Measurements from ENCODE around the gene NALCN. TPM values are rescaled to one million over a fixed set of nuclear protein-coding genes. Genes with fewer than 3 reads are reported as not detected.

The NALCN gene
- total and polyA plus RNA-seq, 2 experiments from 2014 or later = 0.50 to 0.87 TPM

GRCh38 chr13:101301053-101301452 lies 115.3 kb downstream of the NALCN start (continued):
- TF ChIP-seq ZNF462 (CRISPR knock-in tag; IDR thresholded peaks at IDR 0.05) = no peak
- TF ChIP-seq EZH2 (IDR thresholded peaks at IDR 0.05; ENCODE audit: low read depth, unreplicated experiment) = no peak

DNA sequence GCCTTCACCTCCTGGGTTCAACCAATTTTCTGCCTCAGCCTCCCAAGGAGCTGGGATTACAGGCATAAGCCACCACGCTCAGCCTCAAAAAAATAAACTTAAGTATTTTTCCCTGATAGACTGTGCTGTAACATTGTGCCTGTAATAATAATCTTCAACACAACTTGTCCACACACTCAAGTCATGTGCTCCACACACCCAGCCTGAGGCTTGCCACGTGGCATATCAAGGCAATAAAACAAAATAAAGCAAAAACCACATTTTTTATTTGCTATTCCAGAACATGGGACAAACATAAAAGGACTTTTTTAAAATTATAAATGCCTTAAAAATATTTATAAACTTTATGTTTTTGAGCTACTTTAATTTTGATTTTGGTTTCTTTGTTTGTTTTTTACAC lies 115.8 kb downstream of the NALCN start:
- ATAC-seq = no peak
- H3K4me1 Mint-ChIP-seq = no peaks in the 10 kb centered on the region
- Histone ChIP-seq H3K9me2 (ENCODE audit: insufficient read depth) (no peaks in the 10 kb centered on the region), H3K36me3 (ENCODE audit: insufficient read depth) (no peaks in the 10 kb centered on the region), H3K4me2 (no peak overlapping the region), H3K4me3 (no peak overlapping the region), H3K79me2 (replicated peaks; ENCODE audit: insufficient read depth) (no peaks in the 10 kb centered on the region), H3F3A (replicated peaks; ENCODE audit: low read depth) (no peaks in the 10 kb centered on the region), H4K20me1 (replicated peaks; ENCODE audit: insufficient read depth) (no peaks in the 10 kb centered on the region; the same call in 1 of the 2 replicates), H2AFZ (no peak overlapping the region), H3K27ac (ENCODE audit: low read depth) (no peak overlapping the region), H3K27me3 (ENCODE audit: insufficient read depth) (no peaks in the 10 kb centered on the region), H3K4me1 (ENCODE audit: insufficient read depth) (no peaks in the 10 kb centered on the region)
- TF ChIP-seq POLR2AphosphoS5 (IDR thresholded peaks at IDR 0.05; ENCODE audit: low read depth) (no peak), ZNF331 (CRISPR knock-in tag; IDR thresholded peaks at IDR 0.05; ENCODE audit: low read depth) (no peak), ZNF114 (CRISPR knock-in tag; IDR thresholded peaks at IDR 0.05) (no peak)
- TF ChIP-seq, protein P1, sequence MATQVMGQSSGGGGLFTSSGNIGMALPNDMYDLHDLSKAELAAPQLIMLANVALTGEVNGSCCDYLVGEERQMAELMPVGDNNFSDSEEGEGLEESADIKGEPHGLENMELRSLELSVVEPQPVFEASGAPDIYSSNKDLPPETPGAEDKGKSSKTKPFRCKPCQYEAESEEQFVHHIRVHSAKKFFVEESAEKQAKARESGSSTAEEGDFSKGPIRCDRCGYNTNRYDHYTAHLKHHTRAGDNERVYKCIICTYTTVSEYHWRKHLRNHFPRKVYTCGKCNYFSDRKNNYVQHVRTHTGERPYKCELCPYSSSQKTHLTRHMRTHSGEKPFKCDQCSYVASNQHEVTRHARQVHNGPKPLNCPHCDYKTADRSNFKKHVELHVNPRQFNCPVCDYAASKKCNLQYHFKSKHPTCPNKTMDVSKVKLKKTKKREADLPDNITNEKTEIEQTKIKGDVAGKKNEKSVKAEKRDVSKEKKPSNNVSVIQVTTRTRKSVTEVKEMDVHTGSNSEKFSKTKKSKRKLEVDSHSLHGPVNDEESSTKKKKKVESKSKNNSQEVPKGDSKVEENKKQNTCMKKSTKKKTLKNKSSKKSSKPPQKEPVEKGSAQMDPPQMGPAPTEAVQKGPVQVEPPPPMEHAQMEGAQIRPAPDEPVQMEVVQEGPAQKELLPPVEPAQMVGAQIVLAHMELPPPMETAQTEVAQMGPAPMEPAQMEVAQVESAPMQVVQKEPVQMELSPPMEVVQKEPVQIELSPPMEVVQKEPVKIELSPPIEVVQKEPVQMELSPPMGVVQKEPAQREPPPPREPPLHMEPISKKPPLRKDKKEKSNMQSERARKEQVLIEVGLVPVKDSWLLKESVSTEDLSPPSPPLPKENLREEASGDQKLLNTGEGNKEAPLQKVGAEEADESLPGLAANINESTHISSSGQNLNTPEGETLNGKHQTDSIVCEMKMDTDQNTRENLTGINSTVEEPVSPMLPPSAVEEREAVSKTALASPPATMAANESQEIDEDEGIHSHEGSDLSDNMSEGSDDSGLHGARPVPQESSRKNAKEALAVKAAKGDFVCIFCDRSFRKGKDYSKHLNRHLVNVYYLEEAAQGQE (IDR thresholded peaks at IDR 0.05; ENCODE audit: unreplicated experiment) = no peak
- no peaks in the 10 kb centered on the region for H3K9me3 Mint-ChIP-seq
- DNase-seq (ENCODE audit: low spot score) = no peak
- H3K36me3 Mint-ChIP-seq (ENCODE audit: low read depth) = no peaks in the 10 kb centered on the region
- no peaks in the 10 kb centered on the region for H3K27me3 Mint-ChIP-seq (ENCODE audit: insufficient read depth, low read depth, poor library complexity)
- H3K27ac Mint-ChIP-seq = no peak overlapping the region
- H3K4me3 Mint-ChIP-seq = no peak overlapping the region
